Ascending aorta (tissue), 2 donors: ENCODE data around the gene HAGH. TPM values are rescaled to one million over a fixed set of nuclear protein-coding genes. Genes with fewer than 3 reads are reported as not detected.
"Not testable (repeated sequence)": the region's sequence is repeated elsewhere in the genome, so short reads cannot be mapped to it uniquely, and the experiment has no call there.

Source experiments
- DNase-seq, 2 donors: peaks; one replicate each; pipeline ENCODE4 v3.0.0-alpha.2; 2019; ENCODE audit warnings: low spot score in 2 of 2
- H3K27ac ChIP-seq, 2 donors: fragments of 200-600 bp; sonication (generic); one replicate each; pipeline ENCODE4 v1.5.1; 2016 to 2017; ENCODE audit warnings: mild to moderate bottlenecking in 1 of 2
- H3K27me3 ChIP-seq: fragments of 200-600 bp; sonication (generic); one replicate; pipeline ENCODE4 v1.5.1; 2017
- H3K36me3 ChIP-seq, 2 donors: fragments of 200-600 bp; sonication (generic); one replicate each; pipeline ENCODE4 v1.5.1; 2016
- H3K4me1 ChIP-seq, 2 donors: fragments of 200-600 bp; sonication (generic); one replicate each; pipeline ENCODE4 v1.5.1; 2016 to 2017; ENCODE audit warnings: mild to moderate bottlenecking in 1 of 2
- H3K4me3 ChIP-seq, 2 donors: fragments of 200-600 bp; sonication (generic); one replicate each; pipeline ENCODE4 v1.5.1; 2016 to 2017; ENCODE audit warnings: mild to moderate bottlenecking in 1 of 2
- H3K9me3 ChIP-seq, 2 donors: fragments of 200-600 bp; sonication (generic); one replicate each; pipeline ENCODE4 v1.5.1; 2016
- intact Hi-C: fragments of 100-400 bp; cut with DNase I; formaldehyde crosslinking; loops from one replicate; pipeline ENCODE4 v1.15.1; 2023
- total RNA-seq: library from RNA; depleted of rRNA; stranded (reverse); fragments of >200 nt; gene quantifications from one replicate; pipeline ENCODE4 v1.1.0, GENCODE V29; 2016
- TF ChIP-seq, protein P1 (sequence below), 3 experiments: fragments of 200-600 bp in 2 of 3; fragments of 450-650 bp in 1 of 3; sonication (generic) in 2 of 3; IDR thresholded peaks; one replicate each; pipeline ENCODE4 v1.5.1; 2016 to 2019; ENCODE audit warnings: antibody characterized with exemption in 3 of 3, mild to moderate bottlenecking in 1 of 3, moderate library complexity in 1 of 3

The HAGH gene
- total RNA-seq, 1 donor from 2014 or later, result 177 TPM

DNA sequence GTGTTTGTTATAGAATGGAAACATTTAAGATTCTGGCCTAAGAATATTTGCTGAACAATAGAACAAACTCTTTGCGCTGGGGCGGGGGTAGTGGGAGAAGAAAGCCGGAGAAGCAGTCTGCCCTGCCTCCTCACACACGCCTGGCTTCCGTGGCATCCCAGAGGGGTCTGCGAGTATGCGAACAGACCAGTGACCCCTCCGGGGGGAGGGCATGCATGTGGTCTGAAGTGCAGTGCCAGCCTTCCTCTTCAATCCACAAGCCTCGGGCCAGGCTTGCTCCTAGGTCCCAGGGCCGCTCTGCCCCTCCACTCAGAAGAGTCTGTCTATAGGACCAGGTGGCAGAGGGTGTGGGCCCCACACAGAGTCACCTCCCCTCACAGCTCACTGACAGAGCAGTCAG lies 19.0 kb downstream of the HAGH start:
- peaks cover 25 to 53% of the 10 kb centered on the region in 2 donors for H3K36me3 ChIP-seq
- intact Hi-C loops, result no loop called here
- TF ChIP-seq, protein P1, sequence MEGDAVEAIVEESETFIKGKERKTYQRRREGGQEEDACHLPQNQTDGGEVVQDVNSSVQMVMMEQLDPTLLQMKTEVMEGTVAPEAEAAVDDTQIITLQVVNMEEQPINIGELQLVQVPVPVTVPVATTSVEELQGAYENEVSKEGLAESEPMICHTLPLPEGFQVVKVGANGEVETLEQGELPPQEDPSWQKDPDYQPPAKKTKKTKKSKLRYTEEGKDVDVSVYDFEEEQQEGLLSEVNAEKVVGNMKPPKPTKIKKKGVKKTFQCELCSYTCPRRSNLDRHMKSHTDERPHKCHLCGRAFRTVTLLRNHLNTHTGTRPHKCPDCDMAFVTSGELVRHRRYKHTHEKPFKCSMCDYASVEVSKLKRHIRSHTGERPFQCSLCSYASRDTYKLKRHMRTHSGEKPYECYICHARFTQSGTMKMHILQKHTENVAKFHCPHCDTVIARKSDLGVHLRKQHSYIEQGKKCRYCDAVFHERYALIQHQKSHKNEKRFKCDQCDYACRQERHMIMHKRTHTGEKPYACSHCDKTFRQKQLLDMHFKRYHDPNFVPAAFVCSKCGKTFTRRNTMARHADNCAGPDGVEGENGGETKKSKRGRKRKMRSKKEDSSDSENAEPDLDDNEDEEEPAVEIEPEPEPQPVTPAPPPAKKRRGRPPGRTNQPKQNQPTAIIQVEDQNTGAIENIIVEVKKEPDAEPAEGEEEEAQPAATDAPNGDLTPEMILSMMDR (IDR thresholded peaks at IDR 0.05), result no peak
- no peaks in the 10 kb centered on the region for H3K27me3 ChIP-seq
- DNase-seq, result no peak
- no peak overlapping the region for H3K4me3 ChIP-seq
- no peaks in the 10 kb centered on the region for H3K4me1 ChIP-seq
- H3K27ac ChIP-seq, result no peak overlapping the region
- H3K9me3 ChIP-seq, result no peaks in the 10 kb centered on the region

DNA sequence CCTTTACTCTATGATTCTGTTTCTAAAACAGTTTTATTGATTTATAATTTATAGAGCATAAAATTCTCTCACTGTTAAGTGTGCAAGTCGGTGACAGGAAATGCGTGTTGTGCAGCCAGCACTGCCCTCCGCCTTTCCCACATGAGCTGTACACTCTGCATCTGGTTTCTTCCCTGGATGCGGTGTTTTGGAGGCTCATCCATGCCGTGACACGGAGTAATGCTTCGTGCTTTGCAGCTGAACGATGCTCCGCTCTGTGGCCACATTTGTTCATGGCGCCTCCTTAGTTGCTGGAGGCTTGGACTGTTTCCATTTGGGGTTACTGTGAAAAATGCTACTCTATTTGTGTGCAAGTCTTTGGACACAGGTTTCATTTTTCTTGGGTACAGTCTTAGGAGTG lies 25.9 kb downstream of the HAGH start:
- H3K27me3 ChIP-seq, result no peaks in the 10 kb centered on the region
- TF ChIP-seq, protein P1 (IDR thresholded peaks at IDR 0.05), result no peak
- H3K4me1 ChIP-seq, result no peaks in the 10 kb centered on the region
- H3K4me3 ChIP-seq, result no peak overlapping the region
- peaks cover 0 to 6% of the 10 kb centered on the region in 2 donors for H3K9me3 ChIP-seq
- H3K36me3 ChIP-seq, result peaks cover 0 to 6% of the 10 kb centered on the region in 2 donors
- no peak overlapping the region for H3K27ac ChIP-seq
- no peak for DNase-seq
- intact Hi-C loops, result no loop called here

DNA sequence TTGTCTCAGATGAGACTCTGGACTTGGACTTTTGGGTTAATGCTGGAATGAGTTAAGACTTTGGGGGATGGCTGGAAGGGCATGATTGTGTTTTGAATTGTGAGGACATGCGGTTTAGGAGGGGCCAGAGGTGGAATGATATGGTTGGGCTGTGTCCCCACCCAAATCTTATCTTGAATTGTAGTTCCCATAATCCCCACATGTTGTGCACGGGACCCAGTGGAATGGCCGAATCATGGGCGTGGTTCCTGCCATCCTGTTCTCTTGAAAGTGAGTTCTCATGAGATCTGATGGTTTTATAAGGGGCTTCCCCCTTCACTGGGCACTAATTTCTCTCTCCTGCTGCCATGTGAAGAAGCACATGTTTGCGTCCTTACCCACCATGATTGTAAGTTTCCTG lies 27.4 kb downstream of the HAGH start:
- H3K36me3 ChIP-seq, H3K4me3 ChIP-seq, H3K4me1 ChIP-seq, intact Hi-C loops, H3K27ac ChIP-seq, H3K9me3 ChIP-seq, H3K27me3 ChIP-seq, DNase-seq: not testable (repeated sequence)

DNA sequence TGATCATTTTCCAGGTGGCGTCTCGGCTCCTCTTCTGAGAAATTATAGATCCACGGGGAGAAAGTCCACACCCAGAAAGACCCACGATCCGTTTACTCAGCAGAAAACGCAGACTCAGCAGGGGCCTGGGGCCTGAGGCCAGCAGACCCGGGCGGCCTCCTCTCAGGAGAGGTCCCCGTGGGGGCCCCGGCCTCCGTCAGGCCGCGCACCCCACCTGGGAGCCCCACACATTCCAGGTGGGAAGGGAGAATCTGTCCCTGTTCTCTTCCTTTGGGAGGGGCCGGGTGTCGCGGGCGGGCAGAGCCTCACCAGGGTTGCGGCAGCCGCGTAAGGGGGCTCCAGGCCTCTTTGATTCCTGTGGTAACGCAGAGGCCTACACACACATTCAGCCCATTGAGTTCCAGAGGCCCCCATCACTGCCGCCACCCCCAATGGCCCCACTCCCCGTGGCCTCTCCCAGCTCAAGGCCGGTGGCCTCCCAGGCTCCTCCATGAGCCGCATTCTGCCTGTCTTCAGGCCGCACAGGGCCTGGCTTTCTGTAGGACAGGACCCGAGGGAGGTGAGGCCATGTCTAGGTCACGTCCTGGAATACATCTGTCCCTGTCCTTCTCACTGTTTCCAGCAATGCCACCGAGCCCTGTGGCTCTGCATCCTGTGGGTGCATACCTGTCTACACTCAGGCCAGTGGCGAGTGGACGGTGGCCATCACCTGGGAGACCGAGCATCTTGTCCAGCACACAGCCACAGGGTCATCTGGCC lies 31.5 kb downstream of the HAGH start:
- Histone ChIP-seq H3K36me3 (peaks cover 7% of the 10 kb centered on the region in 2 donors), H3K4me1 (no peaks in the 10 kb centered on the region), H3K4me3 (no peak overlapping the region), H3K27ac (no peak overlapping the region), H3K9me3 (peaks cover 0 to 6% of the 10 kb centered on the region in 2 donors), H3K27me3 (no peaks in the 10 kb centered on the region)
- TF ChIP-seq, protein P1 (IDR thresholded peaks at IDR 0.05), result no peak
- DNase-seq, result no peak
- intact Hi-C loops, result no loop called here

DNA sequence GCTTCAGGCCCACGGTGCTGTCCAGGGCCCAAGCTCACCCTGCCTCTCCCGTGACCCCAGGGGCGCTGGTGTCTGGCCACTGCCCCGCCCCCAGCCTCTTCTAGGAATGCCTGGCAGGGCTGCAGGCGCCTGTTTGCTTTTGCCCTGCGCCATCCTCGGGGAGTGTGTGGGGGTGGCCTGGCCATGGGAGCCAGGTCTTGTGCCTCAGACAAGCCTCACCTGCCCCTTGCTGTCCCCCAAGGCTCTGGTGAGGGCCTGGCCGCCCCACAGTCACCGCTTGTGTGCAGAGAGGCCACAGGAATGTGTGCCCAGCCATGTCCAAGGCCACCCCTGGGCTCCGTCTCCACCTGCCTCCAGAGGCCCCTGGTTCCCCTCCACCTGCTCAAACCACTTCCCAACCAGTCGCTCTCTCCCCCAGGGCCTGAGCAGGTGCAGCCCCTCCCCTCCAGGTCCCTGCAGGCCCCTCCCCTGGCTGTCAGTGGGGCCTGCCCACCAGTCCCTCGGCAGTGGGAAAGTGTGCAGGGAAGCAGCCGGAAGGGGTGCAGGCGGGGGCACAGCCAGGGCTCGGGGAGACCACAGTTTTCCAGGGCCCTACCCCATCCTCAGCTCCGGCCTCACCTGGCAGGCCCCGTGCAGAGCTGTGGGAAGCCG lies 32.3 kb downstream of the HAGH start:
- no peaks in the 10 kb centered on the region for H3K27me3 ChIP-seq
- peaks cover 9 to 11% of the 10 kb centered on the region in 2 donors for H3K36me3 ChIP-seq
- no peak for DNase-seq
- TF ChIP-seq, protein P1 (IDR thresholded peaks at IDR 0.05), result no peak
- no peaks in the 10 kb centered on the region for H3K4me1 ChIP-seq
- H3K9me3 ChIP-seq, result peaks cover 0 to 6% of the 10 kb centered on the region in 2 donors
- H3K27ac ChIP-seq, result no peak overlapping the region
- no peak overlapping the region for H3K4me3 ChIP-seq
- intact Hi-C loops, result no loop called here

DNA sequence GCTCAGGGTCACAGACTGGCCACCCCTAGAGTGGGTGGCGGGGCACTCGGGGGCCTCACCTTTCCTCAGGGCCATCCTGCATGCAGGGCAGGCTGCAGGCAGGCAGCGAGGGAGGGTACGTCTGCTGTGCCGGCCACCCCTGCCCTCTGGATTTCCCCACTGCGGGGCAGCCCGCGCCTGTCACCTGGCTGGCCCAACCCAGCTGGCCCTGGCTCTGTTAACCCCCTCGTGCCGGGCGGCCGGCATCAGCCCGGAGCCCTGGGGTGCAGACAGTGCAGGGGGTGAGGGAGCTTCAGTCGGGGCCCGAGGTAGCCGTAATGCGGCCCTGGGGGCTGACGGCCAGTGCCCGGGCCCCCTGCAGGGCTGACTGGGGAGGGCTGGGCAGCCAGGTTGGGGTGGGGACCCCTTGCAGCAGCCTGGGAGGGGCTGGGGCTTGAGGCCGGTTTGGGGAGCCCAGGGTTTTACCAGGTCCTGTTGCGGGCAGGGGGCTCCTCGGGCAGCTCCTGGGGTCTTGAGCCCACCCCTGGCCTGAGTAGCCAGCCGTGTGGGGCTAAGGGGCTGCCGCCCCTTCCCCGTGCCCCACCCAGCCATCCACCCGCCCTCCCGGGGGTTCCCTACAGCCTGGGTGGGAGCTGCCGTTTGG lies 32.9 kb downstream of the HAGH start, which contains the start of gene IGFALS:
Gene IGFALS, minus strand, starts transcription at position 128 of the 643 bp plus-strand sequence. Its CDS starts 53 bp downstream, at position 75.
- no peak within 1 kb of the TSS for H3K4me3 ChIP-seq
- no peak for DNase-seq
- no peaks in the 10 kb centered on the region for H3K27me3 ChIP-seq
- H3K36me3 ChIP-seq, result peaks cover 16 to 18% of the 10 kb centered on the region in 2 donors
- intact Hi-C loops, result no loop called here
- H3K4me1 ChIP-seq, result no peaks in the 10 kb centered on the region
- H3K27ac ChIP-seq, result no peak within 1 kb of the TSS
- TF ChIP-seq, protein P1 (IDR thresholded peaks at IDR 0.05), result no peak
- H3K9me3 ChIP-seq, result peaks cover 0 to 6% of the 10 kb centered on the region in 2 donors
